Psoas muscle (tissue), 8 donors: ENCODE results near the gene RMI2. TPM values are rescaled to one million over a fixed set of nuclear protein-coding genes. Genes with fewer than 3 reads are reported as not detected.
"Not testable (repeated sequence)": the region's sequence is repeated elsewhere in the genome, so short reads cannot be mapped to it uniquely, and the experiment has no call there.

Experiments
- ATAC-seq, 4 donors: fragments of 200-7000 bp; cut with Tn5 transposase; one replicate each; pipeline ENCODE4 v1.9.1; 2020; ENCODE audit warnings: moderate library complexity in 3 of 4, mild to moderate bottlenecking in 2 of 4
- DNase-seq, 2 donors: peaks; one replicate each; pipeline ENCODE4 v3.0.0-alpha.2; 2020
- H3K27ac ChIP-seq: fragments of 200-600 bp; one replicate; pipeline ENCODE4 v1.8.0; 2022
- H3K27me3 ChIP-seq, 3 donors: fragments of 200-600 bp in 1 of 3; one replicate each; pipeline versions ENCODE4 v1.6.1 to v1.8.0; 2013 to 2022; ENCODE audit warnings: low read length in 2 of 3, mild to moderate bottlenecking in 2 of 3, moderate library complexity in 1 of 3; ENCODE audit not compliant: insufficient read depth in 3 of 3
- H3K36me3 ChIP-seq, 2 donors: fragments of 200-600 bp in 1 of 2; one replicate each; pipeline versions ENCODE4 v1.6.1 to v1.8.0; 2013 to 2022; ENCODE audit warnings: low read depth in 1 of 2, mild to moderate bottlenecking in 1 of 2, moderate library complexity in 1 of 2; ENCODE audit not compliant: insufficient read depth in 1 of 2
- H3K4me1 ChIP-seq: fragments of 200-600 bp; one replicate; pipeline ENCODE4 v1.8.0; 2022
- H3K4me3 ChIP-seq: fragments of 200-600 bp; one replicate; pipeline ENCODE4 v1.8.0; 2022; ENCODE audit warnings: mild to moderate bottlenecking
- H3K9me3 ChIP-seq: fragments of 200-600 bp; one replicate; pipeline ENCODE4 v1.8.0; 2022
- CTCF ChIP-seq: fragments of 200-600 bp; IDR thresholded peaks from one replicate; pipeline ENCODE4 v1.8.0; 2022; ENCODE audit warnings: antibody characterized with exemption
- WGBS, 3 donors: extraction: QIAGEN DNeasy Blood & Tissue Kit; methylation state at CpG; one replicate each; pipeline versions ENCODE4 v1.1.6 to v1.1.7; 2013; 5-methylcytosine and 5-hydroxymethylcytosine counted together
- intact Hi-C, 2 donors: fragments of 100-400 bp; cut with DNase I; formaldehyde crosslinking; loops; one replicate each; pipeline versions ENCODE4 v1.11.0 to v1.14.2; 2022
- polyA plus RNA-seq, 3 donors: library from polyadenylated mRNA; stranded (reverse); fragments of 200-250 nt; gene quantifications; one replicate each; pipeline ENCODE4 v1.2.3, GENCODE V29; 2013
- total RNA-seq, 4 donors: library from RNA; stranded (reverse); fragmentation: NEBNext Ultra II Directional in 2 of 4; extraction: Animal tissue kit (Norgen Biotek cat#: 25700) in 2 of 4; gene quantifications; one replicate each; pipeline versions ENCODE4 v1.2.1 to v1.2.4, GENCODE V29; 2021 to 2023
- donor health status: healthy with polysubstance abuse.
- donor health status: DM: no; HTN: no; CAD: no; lungs with moderate emphysema.
- donor health status: Bipolar disorder and iron deficiency.
- donor health status: healthy.
- donor health status: DM: yes; HTN: yes; CAD: no.
- donor health status: DM: no; HTN: no; CAD: no.
- donor health status: DM: no; HTN: no; CAD: no.
- donor health status: DM: yes; HTN: yes; CAD: no.

RMI2 gene
- total and polyA plus RNA-seq, 7 donors, result 0.11 to 0.64 (median 0.23) TPM; not detected in 2

GRCh38 chr16:11297492-11298142 is 47.6 kb upstream of the RMI2 start:
- Histone ChIP-seq H3K36me3 (no peaks in the 10 kb centered on the region), H3K27ac (peak overlapping the region; percentile 10), H3K9me3 (no peaks in the 10 kb centered on the region), H3K4me1 (peaks cover 12% of the 10 kb centered on the region), H3K4me3 (peak overlapping the region; percentile 32), H3K27me3 (no peaks in the 10 kb centered on the region)
- peak; percentile 23 for TF ChIP-seq CTCF
- ATAC-seq (peak; percentile 83 to 97 (median 96)), DNase-seq (peak; percentile 62 to 83)
- 10 to 21% (median 13%) methylated on average over 17 to 19 of the region's 19 CpGs for WGBS, 3 donors
- intact Hi-C loops, result no loop called here

- no peak overlapping the region for H3K27ac ChIP-seq
- H3K4me1 ChIP-seq, result peaks cover 12% of the 10 kb centered on the region
- H3K27me3 ChIP-seq, result no peaks in the 10 kb centered on the region
- ATAC-seq (no peak), DNase-seq (no peak)
- H3K36me3 ChIP-seq, result no peaks in the 10 kb centered on the region
- peak overlapping the region; percentile 32 for H3K4me3 ChIP-seq
- no peaks in the 10 kb centered on the region for H3K9me3 ChIP-seq
- intact Hi-C loops, result no loop called here
- no peak for TF ChIP-seq CTCF
- 75 to 93% (median 87%) methylated on average over 5 of the region's 5 CpGs for WGBS, 3 donors
Measured at GRCh38 chr16:11298143-11298900, 46.9 kb upstream of the RMI2 start.

GRCh38 chr16:11298950-11299547 is 46.2 kb upstream of the RMI2 start:
- H3K27me3 ChIP-seq, intact Hi-C loops, H3K36me3 ChIP-seq, H3K27ac ChIP-seq, ATAC-seq, H3K4me3 ChIP-seq, DNase-seq, H3K9me3 ChIP-seq: not testable (repeated sequence)
- H3K4me1 ChIP-seq, result peaks cover 12% of the 10 kb centered on the region
- 90 to 92% (median 90%) methylated on average over 13 of the region's 13 CpGs for whole genome bisulfite sequencing, 3 donors

GRCh38 chr16:11299865-11300559 is 45.2 kb upstream of the RMI2 start:
- TF ChIP-seq CTCF, result no peak
- WGBS, 3 donors, result 90% methylated on average over 6 of the region's 6 CpGs
- Histone ChIP-seq H3K36me3 (no peaks in the 10 kb centered on the region), H3K27ac (no peak overlapping the region), H3K9me3 (no peaks in the 10 kb centered on the region), H3K4me3 (no peak overlapping the region), H3K27me3 (no peaks in the 10 kb centered on the region), H3K4me1 (peaks cover 12% of the 10 kb centered on the region)
- DNase-seq (no peak), ATAC-seq (no peak)
- intact Hi-C loops, result no loop called here

- intact Hi-C loops, result no loop called here
- Histone ChIP-seq H3K4me3 (no peak overlapping the region), H3K9me3 (no peaks in the 10 kb centered on the region), H3K27me3 (no peaks in the 10 kb centered on the region), H3K27ac (no peak overlapping the region), H3K36me3 (no peaks in the 10 kb centered on the region), H3K4me1 (peaks cover 12% of the 10 kb centered on the region)
- WGBS, 3 donors, result 79 to 87% (median 84%) methylated on average over 7 of the region's 7 CpGs
- ATAC-seq, result no peak
- DNase-seq, result no peak
- TF ChIP-seq CTCF, result no peak
Measured at GRCh38 chr16:11300560-11300892, 44.7 kb upstream of the RMI2 start.
